IPS-18c (cell line): ENCODE measurements around the gene SIRT6.
"Not testable (repeated sequence)": the region's sequence is repeated elsewhere in the genome, so short reads cannot be mapped to it uniquely, and the experiment has no call there.

Experiments
- H3K4me3 ChIP-seq: 2 replicates; pipeline ENCODE4 v1.7.0; 2013; ENCODE audit warnings: low read depth, mild to moderate bottlenecking, low read length, moderate library complexity; ENCODE audit not compliant: insufficient read depth
- H3K9me3 ChIP-seq: one replicate; pipeline ENCODE4 v1.6.1; 2013; ENCODE audit warnings: mild to moderate bottlenecking, low read length, moderate library complexity; ENCODE audit not compliant: control insufficient read depth, insufficient read depth

The SIRT6 gene

GRCh38 chr19:4208385-4209094 is 26.2 kb upstream of the SIRT6 start:
- no peak overlapping the region for H3K4me3 ChIP-seq
- no peaks in the 10 kb centered on the region for H3K9me3 ChIP-seq

GRCh38 chr19:4206818-4207484 is 24.6 kb upstream of the SIRT6 start:
- Histone ChIP-seq H3K4me3 (no peak overlapping the region), H3K9me3 (no peaks in the 10 kb centered on the region)

DNA sequence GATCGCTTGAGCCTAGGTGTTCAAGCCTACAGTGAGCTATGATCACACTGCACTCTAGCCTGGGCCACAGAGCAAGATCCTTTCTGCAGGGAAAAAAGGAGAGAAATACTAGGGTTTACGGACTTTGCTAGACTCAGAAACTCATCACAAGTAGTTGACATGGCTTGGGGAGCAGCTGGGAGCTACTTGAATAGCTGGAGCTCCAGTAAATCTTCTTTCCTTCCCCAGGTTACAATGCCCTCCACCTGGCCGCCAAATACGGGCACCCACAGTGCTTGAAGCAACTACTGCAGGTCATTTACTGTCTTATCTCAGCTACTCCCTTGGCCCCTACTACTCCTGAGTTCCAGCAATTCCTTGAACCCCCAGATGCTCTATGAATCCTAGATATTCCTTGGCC is 19.4 kb upstream of the SIRT6 start:
- Histone ChIP-seq H3K9me3 (no peaks in the 10 kb centered on the region), H3K4me3 (no peak overlapping the region)

DNA sequence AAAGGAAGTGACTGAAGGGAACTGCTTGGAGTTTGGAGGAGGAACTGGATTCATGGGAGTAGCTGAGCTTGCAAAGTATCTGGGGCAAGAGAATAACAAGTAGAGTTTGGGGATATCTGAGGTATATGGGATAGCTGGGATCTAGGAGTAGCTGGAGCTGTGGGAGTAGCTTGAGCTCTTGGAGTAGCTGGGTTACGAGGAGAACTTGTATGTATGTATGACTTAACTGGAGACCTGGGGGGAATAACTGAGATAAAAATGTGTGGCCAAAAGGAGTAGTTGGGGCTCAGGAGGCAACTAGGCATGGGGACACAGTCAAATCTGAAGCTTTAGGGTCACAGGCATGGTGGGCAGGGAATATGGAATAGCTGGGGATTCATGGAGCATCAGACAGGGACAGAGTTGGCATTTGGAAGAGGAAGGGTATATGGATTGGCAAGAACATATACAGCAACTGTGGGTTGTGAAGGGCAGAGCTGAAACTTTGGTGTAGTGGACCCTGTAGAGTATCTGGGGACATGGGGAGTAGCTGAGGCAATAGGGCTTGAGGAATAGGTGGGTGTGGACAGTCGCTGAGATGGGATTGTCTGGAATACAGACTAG is 18.7 kb upstream of the SIRT6 start:
- H3K4me3 ChIP-seq: no peak overlapping the region
- H3K9me3 ChIP-seq: no peaks in the 10 kb centered on the region

GRCh38 chr19:4199699-4200293 is 17.4 kb upstream of the SIRT6 start:
- Histone ChIP-seq H3K4me3 (no peak overlapping the region), H3K9me3 (no peaks in the 10 kb centered on the region)

GRCh38 chr19:4198467-4199126 is 16.2 kb upstream of the SIRT6 start:
- Histone ChIP-seq H3K4me3 (peak overlapping the region; percentile 52), H3K9me3 (no peaks in the 10 kb centered on the region)

DNA sequence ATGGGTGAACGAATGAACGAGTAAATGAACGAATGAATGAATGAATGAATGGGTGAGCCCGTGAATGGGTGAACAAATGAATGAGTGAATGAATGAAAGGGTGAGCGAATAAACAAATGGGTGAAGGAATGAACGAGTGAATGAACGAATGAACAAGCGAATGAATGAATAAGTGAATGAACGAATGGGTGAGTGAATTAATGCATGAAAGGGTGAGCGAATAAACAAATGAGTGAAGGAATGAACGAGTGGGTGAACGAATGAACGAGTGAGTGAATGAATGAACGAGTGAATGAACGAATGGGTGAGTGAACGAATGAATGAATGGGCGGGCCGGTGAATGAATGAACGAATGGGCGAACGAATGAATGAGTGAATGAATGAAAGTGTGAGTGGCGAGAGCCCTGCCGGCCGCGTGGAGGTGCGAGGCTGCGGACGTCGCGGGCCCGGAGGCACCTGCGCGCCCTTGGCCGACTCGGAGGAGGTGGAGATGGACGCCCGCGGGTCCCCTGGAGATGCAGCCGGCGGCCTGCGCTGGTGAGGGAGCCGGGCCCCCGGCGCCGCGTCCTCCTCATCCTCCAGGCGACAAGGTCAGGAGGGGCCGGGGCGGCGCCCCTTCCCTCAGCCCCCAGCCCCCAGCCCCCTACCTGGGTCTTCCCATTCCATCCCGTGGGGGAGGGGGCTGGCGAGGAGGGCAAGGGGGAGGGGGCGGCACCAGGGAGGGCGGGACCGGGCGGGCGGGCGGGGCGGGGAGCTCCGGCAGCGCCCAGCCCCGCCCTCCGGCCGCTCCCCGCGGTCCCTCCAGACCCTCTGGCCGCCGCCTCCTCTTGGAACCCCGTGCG is 15.5 kb upstream of the SIRT6 start:
- no peaks in the 10 kb centered on the region for H3K9me3 ChIP-seq
- peak overlapping the region; percentile 52 for H3K4me3 ChIP-seq

DNA sequence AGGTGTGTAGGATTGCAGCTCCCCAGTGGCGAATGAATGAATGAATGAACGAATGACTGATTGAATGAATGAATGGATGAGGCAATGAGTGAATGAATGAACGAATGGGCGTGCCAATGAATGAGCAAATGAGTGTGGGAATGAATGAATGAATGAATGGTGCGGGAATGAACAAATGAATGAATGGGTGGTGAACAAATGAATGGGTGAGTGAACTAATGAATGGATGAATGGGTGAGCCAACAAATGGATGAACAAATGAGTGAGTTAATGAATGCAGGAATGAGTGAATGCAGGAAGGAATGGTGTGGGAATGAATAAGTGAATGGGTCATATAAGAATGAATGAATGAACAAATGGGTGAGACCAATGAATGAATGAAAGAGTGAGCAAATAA is 14.9 kb upstream of the SIRT6 start:
- Histone ChIP-seq H3K4me3 (no peak overlapping the region), H3K9me3 (no peaks in the 10 kb centered on the region)

DNA sequence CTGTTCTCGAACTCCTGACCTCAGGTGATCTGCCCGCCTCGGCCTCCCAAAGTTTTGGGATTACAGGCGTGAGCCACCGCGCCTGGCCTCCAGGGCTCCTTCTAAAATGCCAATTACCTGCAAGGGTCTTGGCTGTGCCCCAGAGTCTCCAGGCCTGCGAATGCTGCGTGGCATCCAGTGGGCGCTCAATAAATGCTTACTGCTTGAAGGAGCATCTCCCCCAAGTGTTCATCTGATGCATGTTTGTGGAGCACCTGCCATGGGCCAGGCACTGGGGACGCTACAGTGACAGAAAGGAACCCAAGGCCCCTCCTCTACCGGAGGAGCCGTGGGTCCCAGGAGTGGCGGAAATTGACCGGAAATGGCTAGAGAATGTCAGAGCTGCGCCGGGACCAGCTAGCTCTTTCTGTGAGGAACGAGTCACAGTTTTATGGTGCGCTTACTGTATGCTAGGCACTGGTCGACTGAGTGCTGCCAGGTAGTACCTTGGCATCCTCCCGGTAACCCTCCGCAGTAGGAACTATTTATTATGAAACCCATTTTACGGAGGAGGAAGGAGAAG is 14.3 kb upstream of the SIRT6 start:
- H3K4me3 ChIP-seq: no peak overlapping the region
- H3K9me3 ChIP-seq: no peaks in the 10 kb centered on the region

DNA sequence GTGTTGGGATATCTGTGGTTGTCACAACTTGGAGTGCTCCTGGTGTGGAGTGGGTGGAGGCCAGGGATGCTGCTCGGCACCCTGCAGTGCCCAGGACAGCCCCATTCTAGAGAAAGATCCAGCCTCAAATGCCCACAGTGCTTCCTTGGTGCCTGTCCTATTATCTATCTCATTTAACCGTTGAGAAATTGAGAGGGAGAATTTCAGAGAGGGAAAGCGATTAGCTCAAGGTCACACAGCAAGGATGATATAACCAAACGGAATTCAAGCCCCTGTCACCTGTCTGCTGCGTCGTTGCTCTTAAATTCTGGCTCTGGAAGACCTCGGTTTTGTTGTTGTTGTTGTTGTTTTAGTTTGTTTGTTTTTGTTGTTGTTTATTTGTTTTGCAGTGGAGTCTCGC is 13.6 kb upstream of the SIRT6 start:
- Histone ChIP-seq H3K4me3 (no peak overlapping the region), H3K9me3 (no peaks in the 10 kb centered on the region)

GRCh38 chr19:4194353-4194752 is 12.0 kb upstream of the SIRT6 start:
- H3K4me3 ChIP-seq: no peak overlapping the region
- H3K9me3 ChIP-seq: no peaks in the 10 kb centered on the region

GRCh38 chr19:4192537-4192936 is 10.2 kb upstream of the SIRT6 start:
- H3K4me3 ChIP-seq, H3K9me3 ChIP-seq: not testable (repeated sequence)

DNA sequence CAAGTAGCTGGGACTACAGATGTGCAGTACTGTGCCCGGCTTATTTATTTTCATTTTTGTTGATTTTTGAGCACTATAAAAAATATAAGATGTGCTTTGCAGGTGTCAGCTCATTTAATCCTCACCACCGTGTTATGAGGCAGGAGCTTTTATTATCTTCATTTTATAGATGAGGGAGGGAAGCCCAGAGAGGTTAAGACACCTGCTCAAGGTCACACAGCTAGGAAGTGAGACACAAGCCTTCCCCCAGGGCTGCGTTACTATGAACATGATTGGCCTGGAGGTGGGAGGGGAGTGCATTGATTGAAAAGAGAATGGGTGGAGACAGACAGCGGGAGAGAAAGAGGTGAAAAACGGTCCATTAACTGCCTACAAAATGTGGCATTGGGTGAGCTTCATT is 7.3 kb upstream of the SIRT6 start:
- Histone ChIP-seq H3K4me3 (no peak overlapping the region), H3K9me3 (no peaks in the 10 kb centered on the region)

- H3K9me3 ChIP-seq: no peaks in the 10 kb centered on the region
- H3K4me3 ChIP-seq: no peak overlapping the region
These were observed 5.2 kb upstream of the SIRT6 start for GRCh38 chr19:4187313-4188122.

GRCh38 chr19:4186087-4186993 is 4.0 kb upstream of the SIRT6 start:
- H3K9me3 ChIP-seq: no peaks in the 10 kb centered on the region
- H3K4me3 ChIP-seq: no peak overlapping the region
